Calu3 (cell line): Measurements from ENCODE around the gene MAEA. TPM values are rescaled to one million over a fixed set of nuclear protein-coding genes. Genes with fewer than 3 reads are reported as not detected.

Source experiments
- BruUV-seq: library from RNA; stranded (reverse); fragments of 400-500 nt; replicated peaks from 2 replicates; lab custom pipeline; 2021; lab: Mats Ljungman, UMichigan
- CTCF ChIA-PET: fragments of 300-600 bp; sonication (Branson Sonifier 250); formaldehyde crosslinking; loops from one replicate; lab custom pipeline; 2022; ENCODE audit warnings: antibody characterized with exemption; lab: Charles Lee
- DNase-seq: peaks from one replicate; pipeline ENCODE4 v3.0.0; 2022
- H3K27ac Mint-ChIP-seq: one replicate; pipeline ENCODE4 v1.8.0; 2022; ENCODE audit warnings: mixed read lengths; ENCODE audit not compliant: unreplicated experiment
- H3K27me3 Mint-ChIP-seq: one replicate; pipeline ENCODE4 v1.8.0; 2022; ENCODE audit warnings: mixed read lengths; ENCODE audit not compliant: unreplicated experiment
- H3K36me3 Mint-ChIP-seq: one replicate; pipeline ENCODE4 v1.8.0; 2022; ENCODE audit warnings: mild to moderate bottlenecking, moderate library complexity, mixed read lengths; ENCODE audit not compliant: insufficient read depth, unreplicated experiment
- H3K4me1 Mint-ChIP-seq: one replicate; pipeline ENCODE4 v1.8.0; 2022; ENCODE audit warnings: mild to moderate bottlenecking, low read depth, mixed read lengths; ENCODE audit not compliant: unreplicated experiment
- H3K4me3 Mint-ChIP-seq: one replicate; pipeline ENCODE4 v1.8.0; 2022; ENCODE audit warnings: mild to moderate bottlenecking, low read depth, moderate library complexity, mixed read lengths; ENCODE audit not compliant: unreplicated experiment
- H3K9me3 Mint-ChIP-seq: one replicate; pipeline ENCODE4 v1.8.0; 2022; ENCODE audit warnings: low read depth, mixed read lengths; ENCODE audit not compliant: unreplicated experiment
- CTCF ChIP-seq: fragments of 200-600 bp; IDR thresholded peaks from one replicate; pipeline ENCODE4 v1.8.0; 2022; ENCODE audit warnings: antibody characterized with exemption; ENCODE audit not compliant: unreplicated experiment
- intact Hi-C: fragments of 100-400 bp; cut with micrococcal nuclease; formaldehyde crosslinking; loops from one replicate; pipeline ENCODE4 v1.10.0; 2022; ENCODE audit not compliant: unreplicated experiment
- total RNA-seq: library from RNA; stranded (reverse); gene quantifications from 2 replicates; pipeline ENCODE4 v1.2.3, GENCODE V29; 2022

Gene MAEA
- total RNA-seq, 1 experiment from 2014 or later = 59.0 TPM

GRCh38 chr4:1385373-1386340, 96.0 kb downstream of the MAEA start:
- Mint-ChIP-seq H3K27me3 (no peaks in the 10 kb centered on the region), H3K4me3 (no peak overlapping the region), H3K27ac (no peak overlapping the region), H3K4me1 (no peaks in the 10 kb centered on the region), H3K36me3 (peaks cover 7% of the 10 kb centered on the region), H3K9me3 (peaks cover 7% of the 10 kb centered on the region)
- no TSS peak for BruUV-seq
- intact Hi-C loops = no loop called here
- CTCF ChIA-PET = no interaction called here
- no peak for TF ChIP-seq CTCF
- DNase-seq = no peak

Other genes starting within 250 kb of the MAEA start
- not detected in 2 replicates for gene RNF212, start 176.3 kb upstream of the MAEA start, total RNA-seq
- gene SPON2, start 117.3 kb upstream of the MAEA start, total RNA-seq = 2.2 and 2.4 TPM in 2 replicates
- gene CTBP1, start 40.8 kb upstream of the MAEA start, total RNA-seq = 115 and 130 TPM in 2 replicates
- 19.9 and 22.6 TPM in 2 replicates for gene UVSSA, start 57.3 kb downstream of the MAEA start, total RNA-seq
- not detected in 2 replicates for gene NKX1-1, start 116.6 kb downstream of the MAEA start, total RNA-seq